Chondrocyte (in vitro differentiated cells): Measurements from ENCODE around the gene TENM3. TPM values are rescaled to one million over a fixed set of nuclear protein-coding genes. Genes with fewer than 3 reads are reported as not detected.

ENCODE experiments used
- DNase-seq: peaks from one replicate; pipeline ENCODE4 v3.0.0; 2021; ENCODE audit warnings: mixed read lengths, low spot score
- H3K27ac Mint-ChIP-seq: one replicate; pipeline ENCODE4 v1.8.0; 2021; ENCODE audit warnings: mild to moderate bottlenecking, moderate library complexity, mixed read lengths; ENCODE audit not compliant: unreplicated experiment
- H3K27me3 Mint-ChIP-seq: 2 replicates; pipeline ENCODE4 v1.8.0; 2021; ENCODE audit warnings: low read depth, mixed read lengths
- H3K36me3 Mint-ChIP-seq: 2 replicates; pipeline ENCODE4 v1.8.0; 2021; ENCODE audit warnings: low read depth, mixed read lengths
- H3K4me1 Mint-ChIP-seq: 2 replicates; pipeline ENCODE4 v1.8.0; 2021; ENCODE audit warnings: low read depth, mild to moderate bottlenecking, mixed read lengths
- H3K4me3 Mint-ChIP-seq: one replicate; pipeline ENCODE4 v1.8.0; 2021; ENCODE audit warnings: mild to moderate bottlenecking, moderate library complexity, mixed read lengths; ENCODE audit not compliant: unreplicated experiment
- H3K9me3 Mint-ChIP-seq: 2 replicates; pipeline ENCODE4 v1.8.0; 2021; ENCODE audit warnings: low read depth, mixed read lengths
- CTCF ChIP-seq: fragments of 200-600 bp; sonication (generic); IDR thresholded peaks from 2 replicates; pipeline ENCODE4 v1.5.0; 2021; ENCODE audit warnings: antibody characterized with exemption, mild to moderate bottlenecking, moderate library complexity
- total RNA-seq: library from RNA; stranded (reverse); gene quantifications from 3 replicates; pipeline ENCODE4 v1.2.1, GENCODE V29; 2021

The TENM3 gene
- total RNA-seq, 1 donor from 2014 or later = 87.6 TPM

GRCh38 chr4:182765987-182766856 is 523.0 kb downstream of the TENM3 start:
- Mint-ChIP-seq H3K27me3 (no peaks in the 10 kb centered on the region), H3K27ac (no peak overlapping the region), H3K4me1 (peaks cover 18% of the 10 kb centered on the region), H3K4me3 (no peak overlapping the region), H3K36me3 (no peaks in the 10 kb centered on the region), H3K9me3 (no peaks in the 10 kb centered on the region)
- no peak for DNase-seq
- TF ChIP-seq CTCF = no peak

GRCh38 chr4:182766857-182767250 is 523.7 kb downstream of the TENM3 start:
- H3K9me3 Mint-ChIP-seq = no peaks in the 10 kb centered on the region
- DNase-seq = no peak
- H3K36me3 Mint-ChIP-seq = no peaks in the 10 kb centered on the region
- H3K4me1 Mint-ChIP-seq = peaks cover 18% of the 10 kb centered on the region
- no peak overlapping the region for H3K4me3 Mint-ChIP-seq
- TF ChIP-seq CTCF = no peak
- no peaks in the 10 kb centered on the region for H3K27me3 Mint-ChIP-seq
- H3K27ac Mint-ChIP-seq = no peak overlapping the region

GRCh38 chr4:182768838-182769237 is 525.6 kb downstream of the TENM3 start:
- DNase-seq = no peak
- Mint-ChIP-seq H3K36me3 (peaks cover 5% of the 10 kb centered on the region), H3K27me3 (no peaks in the 10 kb centered on the region), H3K9me3 (no peaks in the 10 kb centered on the region), H3K4me1 (peaks cover 11% of the 10 kb centered on the region), H3K4me3 (no peak overlapping the region), H3K27ac (no peak overlapping the region)
- TF ChIP-seq CTCF = no peak

- H3K36me3 Mint-ChIP-seq = peaks cover 8% of the 10 kb centered on the region
- no peak overlapping the region for H3K27ac Mint-ChIP-seq
- no peaks in the 10 kb centered on the region for H3K9me3 Mint-ChIP-seq
- DNase-seq = no peak
- H3K4me3 Mint-ChIP-seq = no peak overlapping the region
- no peaks in the 10 kb centered on the region for H3K27me3 Mint-ChIP-seq
- H3K4me1 Mint-ChIP-seq = peaks cover 10% of the 10 kb centered on the region
- TF ChIP-seq CTCF = no peak
Measured at GRCh38 chr4:182770259-182770995, 527.2 kb downstream of the TENM3 start.

- H3K27ac Mint-ChIP-seq = no peak overlapping the region
- no peak for TF ChIP-seq CTCF
- H3K4me1 Mint-ChIP-seq = peaks cover 10% of the 10 kb centered on the region
- no peaks in the 10 kb centered on the region for H3K27me3 Mint-ChIP-seq
- no peak overlapping the region for H3K4me3 Mint-ChIP-seq
- no peaks in the 10 kb centered on the region for H3K9me3 Mint-ChIP-seq
- DNase-seq = no peak
- peaks cover 8% of the 10 kb centered on the region for H3K36me3 Mint-ChIP-seq
Measured at GRCh38 chr4:182770996-182771514, 527.9 kb downstream of the TENM3 start.
